Mesendoderm (in vitro differentiated cells): ENCODE results near the gene USB1.
A peak's percentile ranks its signal among the peaks of the same experiment; 100 is the strongest.

Experiments used
- DNase-seq: peaks from one replicate; pipeline ENCODE4 v3.0.0; 2013
- H2AK5ac ChIP-seq: 2 replicates; pipeline ENCODE4 v1.6.1; 2013; ENCODE audit warnings: low read length, inconsistent platforms
- H2BK120ac ChIP-seq: 2 replicates; pipeline ENCODE4 v1.6.1; 2013; ENCODE audit warnings: low read depth, mild to moderate bottlenecking, low read length, moderate library complexity, mixed read lengths
- H2BK15ac ChIP-seq: replicated peaks from 2 replicates; pipeline ENCODE4 v1.6.1; 2013; ENCODE audit warnings: low read depth, mild to moderate bottlenecking, moderate library complexity
- H2BK5ac ChIP-seq: 2 replicates; pipeline ENCODE4 v1.6.1; 2013; ENCODE audit warnings: low read length, inconsistent platforms
- H3K18ac ChIP-seq: 2 replicates; pipeline ENCODE4 v1.6.1; 2013; ENCODE audit warnings: mild to moderate bottlenecking, low read length, mixed read lengths
- H3K23ac ChIP-seq: one replicate; pipeline ENCODE4 v1.6.1; 2013; ENCODE audit warnings: low read length
- H3K27ac ChIP-seq: 2 replicates; pipeline ENCODE4 v1.5.1; 2013; ENCODE audit warnings: low read depth, mild to moderate bottlenecking, inconsistent platforms, low read length, moderate library complexity
- H3K27me3 ChIP-seq: 2 replicates; pipeline ENCODE4 v1.6.1; 2013; ENCODE audit warnings: low read length, control low read depth, mild to moderate bottlenecking, inconsistent platforms; ENCODE audit not compliant: insufficient read depth, poor library complexity
- H3K36me3 ChIP-seq: 2 replicates; pipeline ENCODE4 v1.6.1; 2013; ENCODE audit warnings: low read length, inconsistent platforms; ENCODE audit not compliant: control insufficient read depth, insufficient read depth
- H3K4ac ChIP-seq: one replicate; pipeline ENCODE4 v1.6.1; 2013; ENCODE audit warnings: low read depth, mild to moderate bottlenecking, low read length, moderate library complexity
- H3K4me1 ChIP-seq: 2 replicates; pipeline ENCODE4 v1.6.1; 2013; ENCODE audit warnings: low read depth, low read length, inconsistent platforms; ENCODE audit not compliant: control insufficient read depth
- H3K4me2 ChIP-seq: 2 replicates; pipeline ENCODE4 v1.6.1; 2013; ENCODE audit warnings: low read length
- H3K4me3 ChIP-seq: 2 replicates; pipeline ENCODE4 v1.5.1; 2013; ENCODE audit warnings: mild to moderate bottlenecking, low read length
- H3K56ac ChIP-seq: one replicate; pipeline ENCODE4 v1.6.1; 2013; ENCODE audit warnings: low read length
- H3K79me1 ChIP-seq: 2 replicates; pipeline ENCODE4 v1.6.1; 2013; ENCODE audit warnings: low read length, inconsistent platforms
- H3K79me2 ChIP-seq: 2 replicates; pipeline ENCODE4 v1.6.1; 2013; ENCODE audit warnings: mild to moderate bottlenecking, low read length; ENCODE audit not compliant: control insufficient read depth, insufficient read depth
- H3K9ac ChIP-seq: 2 replicates; pipeline ENCODE4 v1.6.1; 2013; ENCODE audit warnings: low read length, inconsistent platforms
- H4K5ac ChIP-seq: one replicate; pipeline ENCODE4 v1.6.1; 2013; ENCODE audit warnings: low read length
- H4K8ac ChIP-seq: one replicate; pipeline ENCODE4 v1.6.1; 2013; ENCODE audit warnings: low read depth, mild to moderate bottlenecking, control low read depth, low read length, moderate library complexity
- WGBS: extraction: QIAGEN DNeasy Blood & Tissue Kit; methylation state at CpG from one replicate; pipeline ENCODE4 v1.1.7; 2013; ENCODE audit warnings: low lambda C conversion rate, missing lambda C conversion rate; ENCODE audit not compliant: insufficient coverage; ENCODE audit errors: extremely low coverage; 5-methylcytosine and 5-hydroxymethylcytosine counted together

Gene USB1

DNA sequence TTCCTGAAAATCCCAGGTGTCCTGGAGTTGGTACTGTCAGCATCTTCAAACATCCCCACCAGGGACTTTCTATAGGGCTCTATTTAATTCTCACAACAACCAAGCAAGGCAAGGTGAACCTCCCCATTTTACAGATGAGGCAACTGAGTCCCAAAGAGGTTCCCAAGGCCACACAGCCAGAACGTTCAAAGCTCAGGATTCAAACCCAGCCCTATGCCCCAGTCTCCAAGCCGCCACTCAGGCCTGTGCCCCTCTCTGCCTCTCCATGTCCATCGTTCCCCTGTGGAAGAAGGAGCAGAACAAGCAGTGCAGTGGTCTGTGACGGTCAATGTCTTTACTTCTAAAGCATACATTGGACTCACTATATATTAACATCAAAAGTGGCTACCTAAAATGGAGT, 6.8 kb upstream of the USB1 start:
- no peak overlapping the region for H3K23ac ChIP-seq

DNA sequence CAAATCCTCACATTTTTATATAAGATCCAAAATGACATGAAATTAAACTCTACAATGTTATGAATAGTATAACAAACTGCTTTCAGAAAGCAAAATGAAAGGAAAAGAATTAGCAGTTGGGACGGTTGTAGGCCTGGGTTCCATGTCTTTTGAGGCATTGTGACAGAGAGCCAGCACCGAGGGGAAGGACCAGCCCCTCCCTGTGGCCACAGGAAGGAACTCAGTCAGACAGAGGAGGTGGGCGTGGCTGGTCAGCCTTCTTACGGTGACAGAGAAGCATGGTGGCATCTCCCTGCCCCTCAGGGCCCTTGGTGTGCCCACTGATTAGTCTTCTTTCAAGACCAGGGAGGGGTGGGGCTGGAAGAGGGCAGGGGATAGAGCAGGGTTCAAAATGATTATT, 6.4 kb upstream of the USB1 start:
- Histone ChIP-seq H3K9ac (no peak overlapping the region), H4K8ac (no peak overlapping the region), H2BK5ac (no peak overlapping the region), H4K5ac (no peak overlapping the region), H2AK5ac (no peak overlapping the region), H3K23ac (no peak overlapping the region), H3K27ac (no peak overlapping the region), H3K4me1 (peaks cover 12% of the 10 kb centered on the region), H3K79me1 (peaks cover 2% of the 10 kb centered on the region), H2BK15ac (no peak overlapping the region), H3K4me2 (no peak overlapping the region), H3K56ac (no peak overlapping the region), H3K27me3 (no peaks in the 10 kb centered on the region), H3K36me3 (peaks cover 3% of the 10 kb centered on the region), H3K79me2 (no peaks in the 10 kb centered on the region), H3K18ac (no peak overlapping the region), H3K4me3 (no peak overlapping the region), H2BK120ac (no peak overlapping the region), H3K4ac (no peak overlapping the region)
- peak; percentile 74 for DNase-seq
- no CpG with 5 or more reads among the region's 4 CpGs for WGBS

More for the DNA sequence above, 6.8 kb upstream of the USB1 start:
- no peak overlapping the region for H3K9ac ChIP-seq
- H2BK5ac ChIP-seq: no peak overlapping the region
- H3K4ac ChIP-seq: no peak overlapping the region
- no peak overlapping the region for H3K56ac ChIP-seq
- H3K79me1 ChIP-seq: peaks cover 2% of the 10 kb centered on the region
- no peak overlapping the region for H2AK5ac ChIP-seq
- H2BK15ac ChIP-seq: no peak overlapping the region
- no peak overlapping the region for H3K18ac ChIP-seq
- H3K4me2 ChIP-seq: no peak overlapping the region
- no peak overlapping the region for H3K27ac ChIP-seq
- H4K5ac ChIP-seq: no peak overlapping the region
- no peak overlapping the region for H3K4me3 ChIP-seq
- H3K36me3 ChIP-seq: peaks cover 3% of the 10 kb centered on the region
- no peaks in the 10 kb centered on the region for H3K27me3 ChIP-seq
- no peaks in the 10 kb centered on the region for H3K79me2 ChIP-seq
- no peak for DNase-seq
- H3K4me1 ChIP-seq: peaks cover 8% of the 10 kb centered on the region
- no peak overlapping the region for H2BK120ac ChIP-seq
- H4K8ac ChIP-seq: no peak overlapping the region
- no CpG with 5 or more reads among the region's 4 CpGs for WGBS

DNA sequence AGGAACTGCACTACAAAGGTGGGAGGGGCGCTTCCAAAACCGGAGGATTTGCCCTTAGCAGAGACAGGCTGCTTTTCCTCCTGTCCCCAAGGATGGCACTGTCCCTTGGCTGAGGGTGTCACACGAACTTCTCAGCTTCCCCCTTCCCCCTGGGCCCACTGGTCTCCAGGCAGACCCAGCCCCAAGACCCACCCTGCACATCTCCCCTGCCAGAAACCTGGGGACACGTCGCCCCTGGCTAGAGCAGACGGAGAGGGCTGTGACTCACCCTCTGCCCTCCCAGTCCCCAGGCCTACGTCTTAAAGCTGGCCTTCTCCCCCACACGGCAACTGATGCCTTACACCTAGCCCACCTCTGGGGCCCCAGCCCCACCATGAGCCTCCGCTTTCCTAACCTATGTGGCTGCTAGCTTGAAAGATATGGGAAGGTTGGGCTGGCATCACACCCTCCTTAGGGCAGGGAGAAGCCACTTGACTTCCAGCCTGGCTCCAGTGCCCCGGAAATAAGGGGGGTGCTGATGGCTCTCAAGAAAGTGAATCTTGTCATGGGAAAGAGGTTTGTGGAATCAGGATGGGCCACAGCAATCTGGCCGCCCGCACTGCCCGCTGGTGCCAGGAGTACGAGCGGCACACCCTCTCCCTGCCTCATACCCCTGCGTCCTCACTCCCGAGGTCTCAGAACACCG, 5.3 kb upstream of the USB1 start:
- no peak overlapping the region for H3K23ac ChIP-seq
- H2BK5ac ChIP-seq: no peak overlapping the region
- H2BK120ac ChIP-seq: no peak overlapping the region
- no peak overlapping the region for H3K9ac ChIP-seq
- no peak for DNase-seq
- no peak overlapping the region for H2BK15ac ChIP-seq
- H2AK5ac ChIP-seq: no peak overlapping the region
- no peak overlapping the region for H3K4me2 ChIP-seq
- no CpG with 5 or more reads among the region's 18 CpGs for WGBS
- no peak overlapping the region for H3K27ac ChIP-seq
- no peak overlapping the region for H4K8ac ChIP-seq
- H3K4me3 ChIP-seq: no peak overlapping the region
- H3K79me1 ChIP-seq: peaks cover 2% of the 10 kb centered on the region
- H3K4ac ChIP-seq: no peak overlapping the region
- no peaks in the 10 kb centered on the region for H3K27me3 ChIP-seq
- H3K18ac ChIP-seq: no peak overlapping the region
- peaks cover 12% of the 10 kb centered on the region for H3K4me1 ChIP-seq
- no peak overlapping the region for H3K56ac ChIP-seq
- H3K36me3 ChIP-seq: peaks cover 3% of the 10 kb centered on the region
- no peaks in the 10 kb centered on the region for H3K79me2 ChIP-seq
- H4K5ac ChIP-seq: no peak overlapping the region

DNA sequence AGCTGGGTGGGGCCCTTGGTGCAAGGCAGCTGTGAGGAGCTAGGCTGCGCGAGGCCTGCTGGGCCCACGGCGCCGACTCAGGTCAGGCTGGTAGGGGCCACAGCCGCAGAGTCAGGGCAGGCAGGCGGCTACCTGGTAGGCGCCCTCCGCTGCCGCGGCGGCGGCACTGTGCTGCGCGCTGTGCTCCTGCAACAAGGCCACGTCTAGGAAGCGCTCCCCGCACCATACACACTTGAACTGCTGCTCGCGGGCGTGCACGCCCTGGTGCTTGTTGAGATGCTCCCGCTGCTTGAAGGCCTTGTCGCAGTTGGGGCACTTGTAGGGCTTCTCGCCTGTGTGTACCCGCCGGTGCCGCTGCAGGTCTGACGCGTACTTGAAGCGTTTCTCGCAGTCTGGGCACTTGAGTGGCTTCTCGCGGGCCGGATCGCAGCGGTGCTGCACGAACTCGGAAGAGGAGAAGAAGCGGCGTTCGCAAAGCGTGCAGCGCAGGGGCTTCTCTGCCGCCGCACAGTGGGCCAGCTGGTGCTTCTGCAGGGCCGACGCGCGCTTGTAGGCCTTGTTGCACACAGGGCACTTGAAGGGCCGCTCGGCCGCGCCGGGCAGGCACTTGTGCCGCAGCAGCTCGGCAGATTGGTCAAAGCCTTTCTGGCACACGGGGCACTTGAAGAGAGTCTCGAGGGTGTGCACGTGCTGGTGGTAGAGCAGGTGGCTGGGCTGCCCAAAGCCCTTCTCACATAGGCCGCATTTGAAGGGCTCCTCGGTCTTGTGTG, 4.6 kb upstream of the USB1 start:
- Histone ChIP-seq H3K79me1 (peaks cover 2% of the 10 kb centered on the region), H3K27me3 (no peaks in the 10 kb centered on the region), H3K27ac (no peak overlapping the region), H2BK120ac (no peak overlapping the region), H3K23ac (no peak overlapping the region), H3K4ac (no peak overlapping the region), H3K18ac (no peak overlapping the region), H2AK5ac (no peak overlapping the region), H4K8ac (no peak overlapping the region), H4K5ac (no peak overlapping the region), H3K56ac (no peak overlapping the region), H3K36me3 (peaks cover 3% of the 10 kb centered on the region), H2BK5ac (no peak overlapping the region), H3K9ac (no peak overlapping the region), H3K4me1 (peaks cover 12% of the 10 kb centered on the region), H3K4me2 (no peak overlapping the region), H3K4me3 (no peak overlapping the region), H3K79me2 (no peaks in the 10 kb centered on the region), H2BK15ac (no peak overlapping the region)
- WGBS: no CpG with 5 or more reads among the region's 62 CpGs
- no peak for DNase-seq

DNA sequence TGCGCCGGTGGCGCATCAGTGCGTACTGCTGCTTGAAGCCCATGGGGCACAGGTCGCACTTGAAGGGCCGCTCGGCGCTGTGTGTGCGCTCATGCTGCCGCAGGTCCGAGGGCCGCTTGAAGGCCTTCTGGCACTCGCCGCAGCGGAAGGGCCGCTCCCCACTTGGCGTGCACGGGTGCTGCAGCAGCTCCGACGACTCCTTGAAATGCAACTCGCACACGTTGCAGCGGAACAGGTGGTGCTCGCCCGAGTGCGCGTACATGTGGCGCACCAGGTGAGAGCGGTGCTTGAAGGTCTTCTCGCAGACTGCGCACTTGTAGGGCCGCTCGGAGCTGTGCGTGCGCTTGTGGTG, 4.1 kb upstream of the USB1 start:
- H3K4me2 ChIP-seq: no peak overlapping the region

More for the DNA sequence above, 4.1 kb upstream of the USB1 start:
- Histone ChIP-seq H3K27ac (no peak overlapping the region), H2BK5ac (no peak overlapping the region), H3K27me3 (no peaks in the 10 kb centered on the region), H3K36me3 (peaks cover 3% of the 10 kb centered on the region), H3K4ac (no peak overlapping the region), H2BK15ac (no peak overlapping the region), H2AK5ac (no peak overlapping the region), H3K18ac (no peak overlapping the region), H3K23ac (no peak overlapping the region), H3K4me3 (no peak overlapping the region), H3K56ac (peak overlapping the region; percentile 7), H3K79me2 (peaks cover 3% of the 10 kb centered on the region), H4K8ac (no peak overlapping the region), H3K4me1 (peaks cover 16% of the 10 kb centered on the region), H3K9ac (no peak overlapping the region), H2BK120ac (no peak overlapping the region), H3K79me1 (peaks cover 6% of the 10 kb centered on the region), H4K5ac (no peak overlapping the region)
- no peak for DNase-seq
- no CpG with 5 or more reads among the region's 35 CpGs for WGBS
